Hippocampal formation (tissue), 2 donors: ENCODE results near the gene RAET1L.
"Not testable (repeated sequence)": the region's sequence is repeated elsewhere in the genome, so short reads cannot be mapped to it uniquely, and the experiment has no call there.

Experiments used
- DNase-seq, 2 donors: peaks; one replicate each; lab custom pipeline; 2025; lab: John Stamatoyannopoulos, UW

Gene RAET1L

DNA sequence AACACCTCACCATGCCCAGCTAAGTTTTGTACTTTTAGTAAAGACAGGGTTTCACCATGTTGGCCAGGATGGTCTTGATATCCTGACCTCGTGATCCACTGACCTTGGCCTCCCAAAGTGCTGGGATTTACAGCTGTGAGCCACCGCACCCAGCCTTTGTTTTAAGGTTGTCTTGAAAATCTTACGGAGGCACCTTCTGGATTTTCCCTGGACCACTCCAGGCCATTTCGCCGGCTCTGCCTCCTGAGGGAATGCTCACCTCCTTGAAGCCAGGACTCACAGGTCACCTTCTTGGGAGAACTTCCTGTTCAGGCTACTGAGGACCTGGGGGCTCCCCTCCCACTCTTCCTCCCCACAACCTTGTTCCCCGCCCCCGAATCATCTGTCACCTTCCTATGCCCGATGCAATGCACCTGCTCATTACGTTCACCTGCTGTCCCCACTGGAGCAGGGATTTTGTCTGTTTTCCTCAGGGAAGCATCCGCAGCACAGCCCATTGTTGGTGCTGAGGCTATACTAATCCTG, 19.4 kb upstream of the RAET1L start:
- no peak for DNase-seq

DNA sequence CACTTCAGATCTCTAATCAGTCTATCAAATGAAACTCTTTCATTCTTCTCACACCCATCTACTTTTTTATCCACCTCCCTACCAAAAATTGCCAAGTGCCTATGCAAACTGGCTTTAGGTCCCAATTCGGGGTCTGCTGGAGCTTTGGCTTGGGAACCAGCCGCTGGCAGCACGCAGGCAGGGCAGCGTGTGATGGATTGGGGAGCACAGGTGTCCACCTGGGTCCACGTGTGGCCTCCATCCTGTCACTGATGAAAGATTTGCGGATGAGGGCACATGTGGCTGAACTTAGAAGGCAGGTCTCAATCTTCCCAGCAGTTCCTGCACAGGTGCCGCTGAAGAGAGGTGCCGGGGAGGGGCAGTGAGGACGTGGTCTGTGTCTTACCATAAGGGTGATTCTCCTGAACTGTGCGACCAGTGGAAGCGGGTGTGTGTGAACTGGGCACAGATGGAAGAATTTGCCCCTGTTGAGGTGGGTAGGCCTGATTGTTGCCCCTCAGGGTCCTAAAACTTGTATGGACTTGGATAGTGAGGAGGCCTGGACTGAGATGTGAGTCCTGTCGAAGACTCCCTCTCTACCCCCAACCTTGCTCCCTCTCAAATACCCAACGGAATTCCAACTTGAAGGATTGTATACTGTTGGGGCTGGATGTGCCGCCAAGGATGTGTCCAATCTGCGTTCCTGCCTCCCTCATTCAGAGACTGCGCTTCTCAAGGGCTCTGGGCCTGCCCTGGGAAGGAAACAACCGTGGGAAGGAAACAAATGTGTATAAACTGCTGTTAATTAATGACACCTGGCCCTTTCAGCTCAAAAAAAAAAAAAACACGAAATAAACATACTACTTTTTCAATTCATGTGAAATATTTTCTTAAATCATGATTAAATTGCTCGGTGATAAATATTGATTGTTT, 18.4 kb upstream of the RAET1L start:
- no peak for DNase-seq

DNA sequence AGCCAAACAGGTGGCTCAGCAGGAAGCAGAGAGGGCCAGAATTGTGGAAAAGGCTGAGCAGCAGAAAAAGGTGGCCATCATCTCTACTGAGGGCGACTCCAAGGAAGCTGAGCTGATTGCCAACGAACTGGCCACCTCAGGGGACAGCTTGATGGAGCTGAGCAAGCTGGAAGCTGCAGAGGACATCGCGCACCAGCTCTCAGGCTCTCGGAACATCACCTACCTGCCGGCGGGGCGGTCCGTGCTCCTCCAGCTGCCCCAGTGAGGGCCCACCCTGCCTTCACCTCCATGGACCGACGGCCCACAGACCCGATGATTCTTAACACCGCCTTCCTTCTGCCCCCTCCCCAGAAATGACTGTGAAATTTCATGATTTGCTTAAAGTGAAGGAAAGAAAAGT, 17.8 kb upstream of the RAET1L start:
- DNase-seq, result no peak

DNA sequence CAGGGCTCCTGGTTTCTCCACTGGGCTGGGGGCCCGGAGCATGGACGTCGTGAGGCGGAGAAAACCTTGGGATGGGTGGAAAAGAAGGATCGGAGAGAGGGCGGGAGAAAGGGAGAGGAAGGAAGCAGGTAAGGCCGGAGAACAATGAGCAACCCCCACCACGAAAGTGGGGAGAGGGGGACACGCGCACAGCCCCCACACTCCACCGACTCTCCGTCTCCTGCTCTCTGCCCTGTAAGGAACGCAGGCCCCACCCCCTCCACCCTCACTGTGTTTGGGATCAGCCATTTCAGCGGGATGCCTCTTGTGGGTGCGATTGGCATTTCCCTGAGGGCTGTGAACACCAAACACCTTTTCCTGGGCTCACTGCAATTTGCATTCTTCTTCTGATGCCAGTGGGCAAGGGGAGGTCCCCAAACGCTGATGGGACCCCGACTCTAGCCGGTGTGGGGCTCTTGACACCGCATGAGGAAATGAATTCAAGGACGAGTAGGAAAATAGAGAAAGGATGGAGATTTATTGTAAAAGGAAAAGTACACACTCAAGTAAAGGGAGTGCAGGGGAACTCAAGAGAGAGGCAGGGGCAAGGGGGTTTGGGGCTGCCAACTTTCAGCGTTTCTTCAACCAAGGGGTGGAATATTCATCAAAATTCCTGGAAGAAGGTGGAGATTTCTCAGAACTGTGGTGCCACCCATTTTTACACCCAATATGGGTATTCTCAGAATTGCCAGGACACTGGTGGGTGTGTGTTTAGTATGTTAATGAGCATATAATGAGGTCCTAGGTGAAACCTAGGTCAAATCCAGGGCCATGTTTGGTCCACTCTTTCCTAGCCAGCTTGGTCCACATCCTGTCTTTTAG, 13.1 kb upstream of the RAET1L start:
- no peak for DNase-seq

DNA sequence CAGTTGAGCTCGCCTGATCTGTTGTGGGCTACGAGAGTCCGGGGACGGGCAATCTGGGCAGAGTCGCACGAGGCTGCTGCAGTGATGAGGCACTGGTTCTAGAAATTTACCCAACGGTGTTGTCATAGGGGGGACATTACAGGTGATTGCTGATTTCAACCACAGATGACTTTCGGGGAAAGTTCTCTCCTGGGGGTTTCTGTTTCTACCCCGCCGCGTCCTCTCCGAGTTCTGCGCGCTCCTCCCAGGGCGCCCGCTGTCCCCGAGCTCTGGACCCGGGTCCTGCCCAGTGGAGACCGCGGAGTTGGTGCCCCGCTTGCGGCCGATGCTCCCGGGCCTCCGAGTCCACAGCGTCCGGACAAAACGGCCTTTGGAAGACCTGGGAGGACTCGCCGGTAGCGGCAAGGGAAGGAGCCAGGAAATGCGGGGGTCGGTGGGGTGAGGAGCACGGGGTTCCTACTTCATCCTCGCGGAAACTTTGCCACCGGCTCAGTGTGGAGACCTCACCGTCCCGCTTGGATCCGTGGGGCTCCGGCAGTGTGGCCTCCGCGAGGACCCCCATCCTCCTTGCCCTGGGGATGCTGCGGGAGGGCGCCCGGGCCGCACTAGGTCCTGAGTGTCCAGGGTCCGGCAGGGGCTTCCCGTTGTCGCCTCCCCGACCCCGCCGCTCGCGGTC, 12.3 kb upstream of the RAET1L start:
- DNase-seq, result no peak

DNA sequence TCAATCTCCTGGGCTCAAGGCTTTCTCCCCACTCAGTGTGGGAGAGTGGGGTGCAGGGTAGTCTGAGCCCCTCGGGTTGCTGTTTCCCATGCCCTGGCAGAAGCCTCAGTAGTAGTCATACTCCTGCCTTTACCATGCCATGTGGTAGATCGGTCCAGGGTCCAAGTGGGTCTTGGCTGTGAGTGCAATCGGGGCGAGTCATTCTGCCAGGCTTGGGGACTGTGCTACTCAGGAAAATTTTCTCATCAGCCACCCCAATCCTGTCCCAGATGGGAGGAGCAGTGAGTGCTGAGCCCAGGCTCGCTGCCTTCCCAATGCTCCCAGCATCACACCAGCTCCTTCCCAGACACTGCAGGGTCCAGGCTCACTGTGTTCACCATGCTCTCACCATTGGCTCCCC, 10.7 kb upstream of the RAET1L start:
- no peak for DNase-seq

DNA sequence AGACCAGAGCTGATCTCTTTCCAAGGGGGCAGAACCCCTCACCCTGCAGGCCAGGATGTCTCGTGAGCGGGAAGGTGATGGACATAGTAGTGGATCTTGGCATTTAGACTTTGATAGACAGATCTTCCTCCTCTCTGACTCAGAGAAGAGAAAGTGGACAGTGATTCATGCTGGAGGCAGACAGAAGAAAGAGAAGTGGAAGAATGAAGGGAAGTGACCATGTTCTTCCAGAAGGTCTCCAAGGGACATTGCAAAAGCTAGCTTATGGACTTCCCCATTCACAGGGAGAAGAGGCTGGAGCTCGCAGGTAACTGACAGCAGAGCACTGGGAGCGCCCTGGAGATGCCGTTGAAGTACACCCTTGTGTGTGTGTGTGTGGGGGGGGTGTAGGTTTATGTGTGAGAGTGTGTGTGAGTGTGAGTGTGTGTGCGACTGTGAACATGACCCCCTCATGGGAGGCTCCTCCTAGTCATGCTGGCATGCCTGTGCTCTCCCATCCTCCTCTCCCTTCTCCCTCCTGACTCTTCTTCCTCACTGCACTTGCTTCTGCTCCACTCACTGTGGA, 8.0 kb upstream of the RAET1L start:
- DNase-seq, result no peak

DNA sequence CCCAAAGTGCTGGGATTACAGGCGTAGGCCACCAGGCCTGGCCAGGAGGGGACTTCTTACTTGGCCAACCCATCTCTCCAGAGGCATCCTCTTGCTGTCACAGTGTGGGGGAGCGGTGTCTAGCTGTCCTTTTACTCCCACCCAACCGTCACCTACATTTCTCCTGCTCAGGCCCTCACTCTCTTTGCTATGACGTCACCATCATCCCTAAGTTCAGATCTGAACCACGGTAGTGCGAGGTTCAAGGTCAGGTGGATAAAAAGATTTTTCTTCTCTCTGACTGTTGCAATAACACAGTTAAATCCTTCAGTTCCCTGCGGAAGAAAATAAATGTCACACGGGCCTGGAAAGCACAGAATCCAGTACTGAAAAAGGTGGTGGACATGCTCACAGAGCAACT, 7.3 kb upstream of the RAET1L start:
- DNase-seq, result no peak

DNA sequence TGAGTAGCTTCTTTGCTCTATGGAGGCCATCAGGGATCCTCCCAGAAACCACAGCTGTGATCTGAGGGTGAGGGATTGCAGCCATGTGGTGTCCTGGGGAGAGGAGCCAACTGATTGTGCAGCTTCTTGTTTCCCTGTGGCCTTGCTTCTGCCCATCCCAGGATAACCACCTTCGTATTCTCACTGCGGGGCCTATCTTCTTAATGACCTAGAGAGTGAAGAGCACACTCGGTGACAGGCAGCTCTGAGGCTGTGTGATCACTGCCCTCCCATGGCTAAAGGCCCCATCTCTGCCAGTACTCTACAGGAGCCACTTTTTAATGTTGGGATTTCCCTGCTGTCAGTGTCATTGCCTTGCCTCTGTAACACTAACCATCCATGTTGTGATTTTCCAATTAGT, 5.3 kb upstream of the RAET1L start:
- no peak for DNase-seq

DNA sequence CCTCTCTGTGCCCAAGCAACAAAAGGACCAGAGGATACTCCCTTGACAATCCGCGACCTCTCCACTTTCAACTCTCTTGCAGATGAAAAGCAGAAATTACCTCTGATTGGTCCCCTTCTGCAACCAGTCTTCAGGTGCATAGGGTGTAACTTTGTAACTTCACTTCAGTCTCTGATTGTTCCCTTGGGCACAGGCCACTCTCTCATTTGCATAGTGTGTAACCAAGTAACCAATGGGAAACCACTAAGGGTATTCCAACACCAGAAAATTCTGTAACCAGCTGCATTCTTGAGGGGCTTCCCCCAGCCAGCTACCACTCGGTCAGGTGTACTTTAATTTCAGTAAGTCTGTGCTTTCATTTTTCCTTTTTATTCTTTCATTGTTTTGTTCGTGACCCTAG, 4.4 kb upstream of the RAET1L start:
- DNase-seq, result no peak

DNA sequence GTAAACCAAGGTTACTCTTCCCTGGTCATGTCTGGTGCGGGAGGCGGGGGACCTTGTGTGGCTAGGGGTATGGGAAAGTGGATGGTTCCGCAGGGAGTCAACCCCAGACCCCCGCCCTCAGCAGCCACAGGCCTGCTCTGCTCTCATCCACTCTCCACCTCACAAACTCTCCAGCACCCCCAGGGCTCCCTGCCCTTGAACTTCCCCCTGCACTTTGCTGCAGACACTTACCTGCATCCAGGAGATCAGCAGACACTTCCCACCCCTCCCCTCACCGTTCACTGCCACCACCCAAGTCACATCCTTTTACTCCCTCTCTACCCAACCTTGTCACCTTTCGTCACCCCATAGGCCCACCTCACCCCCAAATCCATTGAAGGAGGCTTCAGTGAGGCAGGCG, 3.9 kb upstream of the RAET1L start:
- no peak for DNase-seq

DNA sequence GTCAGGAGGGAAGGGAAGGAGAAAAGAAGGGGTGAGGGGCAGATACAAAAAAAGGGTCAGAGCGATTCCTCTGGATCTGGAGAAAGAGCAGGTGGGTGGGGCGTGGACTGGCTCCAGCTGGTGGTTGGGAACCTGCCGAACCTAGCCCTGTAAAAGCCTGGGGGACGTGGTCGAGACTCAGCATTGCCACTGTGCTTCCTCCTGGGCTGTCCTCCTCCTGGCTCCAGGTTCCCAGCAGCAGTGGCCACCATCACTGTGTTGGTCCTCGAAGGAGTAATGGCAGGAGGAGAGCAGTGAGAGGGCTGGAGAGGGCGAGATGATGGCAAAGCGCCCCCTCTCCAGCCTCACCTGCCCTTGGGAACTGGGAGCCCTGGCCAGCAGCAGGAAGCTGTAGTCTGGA, 3.5 kb upstream of the RAET1L start:
- DNase-seq, result no peak

DNA sequence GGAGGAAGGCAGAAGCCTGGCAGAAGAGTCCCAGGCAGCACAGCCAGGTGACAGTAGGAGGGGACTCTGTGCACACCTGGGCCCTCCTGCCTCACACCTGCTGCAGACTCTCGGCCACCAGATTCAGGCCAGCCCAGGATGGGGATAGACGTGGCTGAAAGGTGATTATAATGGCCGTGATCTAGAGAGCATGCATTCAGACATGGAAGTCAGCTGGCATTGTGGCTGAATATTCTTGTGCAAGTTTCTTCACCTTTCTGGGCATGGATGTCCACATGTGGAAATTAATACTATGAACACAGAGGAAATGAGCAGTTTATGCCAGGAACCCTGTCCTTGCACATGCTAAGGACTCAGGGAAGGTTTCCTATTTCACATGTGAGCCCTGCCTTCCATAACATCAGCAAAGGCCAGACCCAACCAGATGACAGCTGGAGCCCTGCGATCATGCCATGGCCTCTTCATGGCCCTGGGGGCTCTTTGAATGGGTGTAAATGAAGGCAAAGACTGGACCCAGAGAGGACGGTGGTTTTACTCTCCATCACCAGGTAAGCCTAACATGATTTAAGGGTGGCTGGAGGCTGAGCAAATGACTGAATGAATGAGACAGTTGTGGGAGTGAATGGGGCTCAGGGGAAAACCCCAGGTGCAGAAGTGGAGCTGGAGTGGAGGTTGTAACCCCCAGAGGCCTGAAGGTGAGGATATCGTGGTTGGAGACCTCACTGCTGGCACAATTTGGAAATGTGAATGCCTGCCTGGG, 2.7 kb upstream of the RAET1L start:
- no peak for DNase-seq

DNA sequence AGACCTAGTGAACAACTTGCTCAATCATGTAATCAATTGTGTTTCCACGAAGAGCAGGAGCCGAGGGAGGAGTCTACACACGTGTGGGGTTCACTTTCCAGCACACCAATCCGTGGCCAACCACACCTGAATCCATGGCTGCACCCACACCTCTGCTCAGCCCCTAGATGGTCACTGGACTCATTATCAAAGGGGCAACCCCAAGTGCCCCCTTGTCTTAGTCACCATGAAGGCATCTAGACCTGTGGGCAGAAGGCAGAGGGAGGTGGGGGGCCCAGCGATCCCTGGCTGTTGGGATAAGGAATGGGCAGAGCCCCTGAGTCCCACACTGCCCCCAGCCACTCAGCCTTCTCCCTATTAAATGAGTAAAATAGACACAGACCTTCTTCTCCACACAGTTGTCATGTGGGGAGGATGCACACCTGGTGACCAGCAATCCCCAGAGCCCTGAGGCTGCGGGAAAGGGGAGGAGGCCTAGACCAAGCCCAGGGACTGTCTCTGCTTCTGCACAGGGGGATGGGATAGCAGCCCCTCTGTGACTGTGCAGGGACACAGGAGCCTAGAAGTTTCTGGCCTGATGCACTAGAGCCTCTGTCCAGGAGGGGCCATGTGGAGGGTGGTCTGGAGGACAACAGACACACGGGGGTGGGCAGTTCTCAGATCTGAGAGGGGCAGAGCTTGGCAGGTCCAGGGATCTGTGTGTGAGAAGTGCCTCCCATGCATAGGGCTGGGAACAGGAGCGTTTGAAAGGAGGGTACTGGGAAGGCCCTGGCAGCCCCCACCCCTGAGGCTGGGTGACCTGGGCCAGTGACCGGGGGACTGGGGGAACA, 1.9 kb upstream of the RAET1L start:
- no peak for DNase-seq

DNA sequence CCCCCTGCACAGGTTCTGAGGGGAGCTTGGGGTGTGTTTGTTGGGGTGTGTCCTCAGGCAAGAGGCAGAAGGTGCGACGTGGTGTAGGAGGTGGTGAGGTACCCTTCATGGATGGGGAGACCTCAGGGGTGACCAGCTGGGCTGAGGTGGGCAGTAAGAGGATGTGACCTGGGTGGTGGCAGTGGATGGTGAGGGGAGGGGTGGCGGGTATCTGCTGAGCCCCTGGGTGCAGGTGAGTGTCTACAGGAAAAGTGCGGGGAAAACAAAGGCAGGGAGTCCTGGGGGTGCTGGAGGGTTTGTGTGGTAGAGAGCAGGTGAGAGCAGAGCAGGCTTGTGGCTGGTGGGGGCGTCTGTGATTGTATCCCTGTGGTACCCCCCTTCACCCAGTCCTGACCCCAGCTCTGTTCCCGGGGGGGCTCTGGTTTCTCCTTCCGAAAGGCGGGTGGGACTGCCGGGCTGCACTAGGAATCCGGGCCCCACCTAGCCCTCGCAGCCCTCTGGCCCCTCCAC, 631 bp downstream of the RAET1L start:
- no peak for DNase-seq

DNA sequence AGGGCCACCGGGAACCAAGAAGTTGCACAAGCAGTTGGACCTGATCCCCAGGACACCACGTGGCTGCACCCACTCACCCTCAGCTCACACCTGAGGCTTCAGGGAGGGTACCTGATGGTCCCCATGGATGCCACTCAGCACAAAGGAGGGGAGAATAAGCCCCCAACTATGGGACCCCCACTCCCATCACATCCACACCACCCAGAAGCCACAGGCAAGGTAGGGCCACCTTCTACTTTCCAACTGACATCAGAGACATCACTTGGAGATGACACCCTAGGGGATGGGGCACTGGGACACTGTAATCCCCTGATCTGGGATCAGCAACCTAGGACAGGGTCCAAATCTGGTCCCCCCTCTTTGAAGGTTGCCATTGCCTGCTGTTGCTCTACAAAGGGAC, 1.3 kb downstream of the RAET1L start:
- DNase-seq, result not testable (repeated sequence)

DNA sequence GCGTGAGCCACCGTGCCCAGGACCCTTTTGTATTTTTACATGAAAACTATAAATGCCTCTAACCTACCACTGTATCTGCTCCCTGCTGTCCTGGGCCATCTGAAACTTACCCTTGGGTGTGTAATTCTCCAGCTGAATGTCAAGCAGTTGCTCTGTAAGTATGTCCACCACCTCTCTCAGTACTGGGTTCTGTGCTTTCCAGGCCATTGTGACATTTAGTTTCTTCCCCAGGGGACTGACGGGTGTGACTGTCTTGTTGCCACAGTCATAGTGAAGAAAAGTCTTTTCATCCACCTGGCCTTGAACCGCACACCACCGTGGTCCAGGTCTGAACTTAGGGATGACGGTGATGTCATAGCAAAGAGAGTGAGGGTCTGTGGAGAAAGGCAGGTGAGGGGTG, 3.5 kb downstream of the RAET1L start:
- DNase-seq, result not testable (repeated sequence)

DNA sequence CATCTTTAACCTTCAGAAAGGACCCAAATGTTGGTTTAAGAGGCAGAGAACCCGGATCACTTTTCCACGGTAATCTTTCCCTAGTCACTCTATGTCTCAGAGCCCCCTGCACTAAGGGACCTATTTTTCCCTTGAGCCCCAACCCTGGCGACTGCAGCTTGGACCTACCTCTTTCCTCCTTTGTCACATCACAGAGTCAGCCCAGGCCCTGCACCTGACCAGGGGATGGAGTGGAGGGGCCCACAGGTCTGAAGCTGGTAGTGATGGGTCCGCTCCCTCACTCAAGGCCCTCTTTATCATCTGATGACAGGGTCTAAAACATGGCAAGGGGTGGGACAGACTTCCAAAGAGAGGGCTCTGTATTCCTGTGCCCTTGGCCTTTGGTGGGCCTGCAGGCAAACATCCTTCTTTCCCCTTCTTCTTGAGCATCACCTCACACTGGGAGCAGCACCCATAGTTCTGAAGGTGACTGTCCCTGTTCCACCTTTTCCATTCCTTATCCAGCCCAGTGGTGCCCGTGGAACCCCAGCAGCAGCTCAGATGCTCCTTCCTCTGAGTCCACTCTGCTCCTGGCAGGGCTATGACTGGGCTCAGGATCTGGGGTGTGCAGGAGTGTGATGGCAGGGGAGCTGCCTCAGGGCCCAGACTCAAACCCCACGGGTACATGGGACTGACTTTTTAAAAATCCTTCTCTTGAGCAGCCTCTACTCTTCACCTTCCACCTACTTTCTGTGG, 6.3 kb downstream of the RAET1L start:
- DNase-seq, result no peak

DNA sequence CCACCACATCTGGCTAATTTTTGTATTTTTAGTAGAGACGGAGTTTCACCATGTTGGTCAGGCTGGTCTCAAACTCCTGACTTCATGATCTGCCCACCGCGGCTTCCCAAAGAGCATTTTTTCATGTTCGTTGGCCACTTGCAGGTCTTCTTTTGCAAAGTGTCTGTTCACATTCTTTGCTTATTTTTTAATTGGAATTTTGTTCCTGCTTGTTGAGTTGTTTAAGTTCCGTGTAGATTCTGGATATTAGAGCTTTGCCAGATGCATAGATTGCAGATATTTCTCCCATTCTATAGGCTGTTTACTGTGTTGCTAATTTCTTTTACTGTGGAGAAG, 8.2 kb downstream of the RAET1L start:
- not testable (repeated sequence) for DNase-seq
